ENCODE data around the gene ZNF862.

Gene ZNF862

DNA sequence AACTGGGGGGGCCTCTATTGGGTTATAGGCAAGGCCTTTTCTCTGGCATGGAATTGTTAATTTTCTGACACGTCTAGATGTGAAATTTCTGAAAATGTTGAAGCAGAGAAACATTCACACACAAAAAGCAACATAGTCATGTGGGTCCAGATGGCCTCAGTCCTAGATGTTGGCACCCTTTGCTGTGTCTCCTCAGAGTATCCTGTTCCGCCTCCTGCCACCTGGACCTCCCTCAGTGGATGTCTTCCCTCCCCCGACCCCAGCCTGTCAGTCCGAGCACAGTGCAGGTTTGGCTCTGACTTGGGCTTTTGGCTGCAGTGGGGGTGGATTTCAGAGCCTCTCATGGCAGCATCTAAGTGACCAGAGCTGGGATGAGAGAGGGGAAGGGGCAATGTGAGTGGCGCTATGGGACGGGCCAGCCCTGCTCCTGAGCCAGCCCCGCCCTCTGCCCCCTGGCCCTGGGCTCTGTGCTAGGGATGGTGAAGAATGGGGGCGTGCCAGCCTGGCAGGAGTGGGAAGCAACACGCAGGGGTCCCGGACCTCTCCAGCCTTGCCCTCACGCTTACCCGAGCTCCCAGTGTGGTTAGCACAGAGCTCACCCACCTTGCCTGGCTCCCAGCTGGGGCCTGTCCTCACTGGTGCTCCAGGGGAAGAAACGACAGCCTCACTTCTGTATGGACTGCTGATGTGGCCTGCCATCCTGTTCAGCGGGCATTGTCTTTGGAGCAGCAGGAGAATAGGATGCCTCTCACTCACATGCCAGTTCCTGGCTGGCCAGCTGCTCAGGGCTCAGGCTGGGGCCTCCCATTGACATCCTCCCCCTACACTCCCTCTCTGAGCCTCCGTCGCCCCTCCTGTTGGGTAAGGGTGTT is 41.8 kb downstream of the ZNF862 start:
- Histone ChIP-seq H3K4me3 (ENCODE audit: low read length, poor library complexity, severe bottlenecking) (no peak overlapping the region), H3K4me2 (ENCODE audit: low read depth, low read length, poor library complexity, severe bottlenecking) (no peak overlapping the region), H3K79me2 (ENCODE audit: insufficient read depth, low read length) (peaks cover 7% of the 10 kb centered on the region; the same call in 1 of the 2 replicates), H3K36me3 (ENCODE audit: insufficient read depth, low read length) (no peaks in the 10 kb centered on the region), H3K27me3 (ENCODE audit: insufficient read depth, low read length, poor library complexity, severe bottlenecking) (no peaks in the 10 kb centered on the region), H3K9ac (ENCODE audit: low read depth, low read length, poor library complexity, severe bottlenecking) (no peak overlapping the region), H4K20me1 (ENCODE audit: insufficient read depth, low read length, poor library complexity, severe bottlenecking) (peaks cover 2% of the 10 kb centered on the region), H3F3A (ENCODE audit: low read depth) (no peaks in the 10 kb centered on the region), H3K9me2 (replicated peaks; ENCODE audit: low read depth, low read length) (no peaks in the 10 kb centered on the region), H2AFZ (ENCODE audit: low read length) (no peak overlapping the region), H3K9me3 (ENCODE audit: insufficient read depth, low read depth, low read length) (no peaks in the 10 kb centered on the region), H3K4me1 (ENCODE audit: insufficient read depth, low read length, poor library complexity, severe bottlenecking) (peaks cover 12% of the 10 kb centered on the region)
- TF ChIP-seq, protein P1, sequence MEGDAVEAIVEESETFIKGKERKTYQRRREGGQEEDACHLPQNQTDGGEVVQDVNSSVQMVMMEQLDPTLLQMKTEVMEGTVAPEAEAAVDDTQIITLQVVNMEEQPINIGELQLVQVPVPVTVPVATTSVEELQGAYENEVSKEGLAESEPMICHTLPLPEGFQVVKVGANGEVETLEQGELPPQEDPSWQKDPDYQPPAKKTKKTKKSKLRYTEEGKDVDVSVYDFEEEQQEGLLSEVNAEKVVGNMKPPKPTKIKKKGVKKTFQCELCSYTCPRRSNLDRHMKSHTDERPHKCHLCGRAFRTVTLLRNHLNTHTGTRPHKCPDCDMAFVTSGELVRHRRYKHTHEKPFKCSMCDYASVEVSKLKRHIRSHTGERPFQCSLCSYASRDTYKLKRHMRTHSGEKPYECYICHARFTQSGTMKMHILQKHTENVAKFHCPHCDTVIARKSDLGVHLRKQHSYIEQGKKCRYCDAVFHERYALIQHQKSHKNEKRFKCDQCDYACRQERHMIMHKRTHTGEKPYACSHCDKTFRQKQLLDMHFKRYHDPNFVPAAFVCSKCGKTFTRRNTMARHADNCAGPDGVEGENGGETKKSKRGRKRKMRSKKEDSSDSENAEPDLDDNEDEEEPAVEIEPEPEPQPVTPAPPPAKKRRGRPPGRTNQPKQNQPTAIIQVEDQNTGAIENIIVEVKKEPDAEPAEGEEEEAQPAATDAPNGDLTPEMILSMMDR (conservative IDR thresholded peaks at IDR 0.05; ENCODE audit: low read length), result no peak
- no peak for TF ChIP-seq EZH2phosphoT487 (IDR thresholded peaks at IDR 0.05; ENCODE audit: borderline replicate concordance)

DNA sequence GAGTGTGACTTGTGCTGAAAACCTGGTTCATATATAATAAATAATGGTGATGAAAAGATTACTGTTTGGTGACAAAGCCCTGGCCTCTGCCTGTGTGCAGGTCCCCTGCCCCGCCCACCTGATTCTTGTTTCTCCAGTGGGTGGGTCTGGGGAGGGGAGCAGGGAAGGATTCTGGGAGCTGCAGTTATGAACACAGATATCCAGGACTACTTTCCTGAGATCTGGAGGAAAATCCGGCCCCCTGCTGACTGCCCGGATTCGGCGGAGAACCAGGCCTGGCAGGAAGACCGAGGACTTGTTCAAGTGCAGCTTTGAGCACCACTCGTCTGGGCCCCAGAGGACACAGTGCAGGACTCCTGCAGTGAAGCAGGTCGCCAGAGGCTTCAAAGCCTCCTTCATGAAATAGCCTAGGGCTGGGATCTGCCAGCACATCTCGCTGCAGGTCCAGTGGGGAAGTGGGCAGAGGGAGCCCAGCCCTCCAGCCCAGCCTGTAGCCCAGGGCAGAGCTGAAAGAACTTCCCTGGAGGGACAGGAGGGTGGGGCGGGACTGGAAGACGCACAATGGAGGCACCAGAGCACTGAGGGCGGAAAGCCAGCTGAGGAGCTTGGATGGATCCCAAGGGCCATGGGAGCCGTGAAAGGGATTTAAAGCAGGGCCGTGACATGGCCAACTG is 42.6 kb downstream of the ZNF862 start:
- Histone ChIP-seq H4K20me1 (ENCODE audit: insufficient read depth, low read length, poor library complexity, severe bottlenecking) (peaks cover under 1% of the 10 kb centered on the region), H3K27me3 (ENCODE audit: insufficient read depth, low read length, poor library complexity, severe bottlenecking) (no peaks in the 10 kb centered on the region), H3K36me3 (ENCODE audit: insufficient read depth, low read length) (no peaks in the 10 kb centered on the region), H3K9ac (ENCODE audit: low read depth, low read length, poor library complexity, severe bottlenecking) (no peak overlapping the region), H3K9me2 (replicated peaks; ENCODE audit: low read depth, low read length) (no peaks in the 10 kb centered on the region), H3K79me2 (ENCODE audit: insufficient read depth, low read length) (no peaks in the 10 kb centered on the region), H3K4me3 (ENCODE audit: low read length, poor library complexity, severe bottlenecking) (no peak overlapping the region), H3F3A (ENCODE audit: low read depth) (no peaks in the 10 kb centered on the region), H2AFZ (ENCODE audit: low read length) (no peak overlapping the region), H3K4me1 (ENCODE audit: insufficient read depth, low read length, poor library complexity, severe bottlenecking) (peaks cover 4% of the 10 kb centered on the region), H3K9me3 (ENCODE audit: insufficient read depth, low read depth, low read length) (no peaks in the 10 kb centered on the region), H3K4me2 (ENCODE audit: low read depth, low read length, poor library complexity, severe bottlenecking) (no peak overlapping the region)
- TF ChIP-seq, protein P1 (conservative IDR thresholded peaks at IDR 0.05; ENCODE audit: low read length), result no peak
- TF ChIP-seq EZH2phosphoT487 (IDR thresholded peaks at IDR 0.05; ENCODE audit: borderline replicate concordance), result no peak

DNA sequence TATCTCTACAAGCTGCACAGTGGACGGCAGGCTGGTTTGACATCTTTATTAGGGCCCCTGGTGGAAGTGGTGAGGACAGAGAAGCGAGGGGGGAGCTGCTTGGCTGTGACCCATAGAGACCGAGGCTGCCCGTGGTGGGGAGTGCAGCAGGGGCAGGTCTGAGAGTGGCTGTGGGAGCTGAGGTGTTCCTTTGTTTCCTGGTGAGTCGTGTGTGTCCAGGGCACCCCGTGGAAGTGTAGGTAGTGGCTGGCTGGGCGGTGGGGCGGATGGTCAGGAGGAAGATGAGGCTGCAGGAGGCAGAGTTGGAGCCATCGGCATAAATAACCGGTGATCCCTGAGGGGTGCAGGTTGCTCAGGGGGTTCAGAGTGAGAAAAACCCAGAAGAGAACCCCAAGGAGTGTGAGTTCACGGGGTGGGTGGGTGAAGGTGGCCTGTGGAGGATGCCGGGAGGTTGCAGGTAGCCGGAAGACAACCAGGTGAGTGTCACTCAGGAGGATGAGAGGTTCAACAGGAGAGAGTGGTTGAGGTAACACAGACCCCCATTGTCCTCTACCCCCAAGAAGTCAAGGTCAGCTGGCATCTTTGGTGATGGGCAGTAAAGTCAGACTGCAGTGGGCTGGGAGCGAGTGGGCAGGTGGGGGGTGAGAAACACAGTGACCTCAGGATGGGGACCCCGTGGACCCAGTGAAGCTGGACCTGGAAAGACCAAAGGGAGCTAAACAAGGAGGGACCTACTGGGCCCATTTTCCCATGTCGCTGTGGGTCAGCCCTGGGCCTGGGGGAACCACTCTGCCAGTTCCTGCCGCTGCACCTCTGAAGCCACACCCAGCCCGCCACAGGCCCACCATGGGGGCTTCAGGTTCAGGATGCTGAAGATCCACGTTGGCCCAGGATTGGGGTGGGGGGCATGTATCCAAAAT is 43.4 kb downstream of the ZNF862 start:
- Histone ChIP-seq H3K4me2 (ENCODE audit: low read depth, low read length, poor library complexity, severe bottlenecking) (no peak overlapping the region), H3K9me3 (ENCODE audit: insufficient read depth, low read depth, low read length) (no peaks in the 10 kb centered on the region), H3K79me2 (ENCODE audit: insufficient read depth, low read length) (no peaks in the 10 kb centered on the region), H4K20me1 (ENCODE audit: insufficient read depth, low read length, poor library complexity, severe bottlenecking) (no peaks in the 10 kb centered on the region), H3K27me3 (ENCODE audit: insufficient read depth, low read length, poor library complexity, severe bottlenecking) (no peaks in the 10 kb centered on the region), H3K36me3 (ENCODE audit: insufficient read depth, low read length) (no peaks in the 10 kb centered on the region), H3F3A (ENCODE audit: low read depth) (no peaks in the 10 kb centered on the region), H3K4me1 (ENCODE audit: insufficient read depth, low read length, poor library complexity, severe bottlenecking) (peaks cover 4% of the 10 kb centered on the region), H3K9me2 (replicated peaks; ENCODE audit: low read depth, low read length) (no peaks in the 10 kb centered on the region), H2AFZ (ENCODE audit: low read length) (no peak overlapping the region), H3K4me3 (ENCODE audit: low read length, poor library complexity, severe bottlenecking) (no peak overlapping the region), H3K9ac (ENCODE audit: low read depth, low read length, poor library complexity, severe bottlenecking) (no peak overlapping the region)
- TF ChIP-seq EZH2phosphoT487 (IDR thresholded peaks at IDR 0.05; ENCODE audit: borderline replicate concordance), result no peak
- TF ChIP-seq, protein P1 (conservative IDR thresholded peaks at IDR 0.05; ENCODE audit: low read length), result no peak
